CD4-positive, alpha-beta T cell treated with Interleukin-4 for 1 hour (primary cell): ENCODE data around the gene RAG1.
A peak's percentile ranks its signal among the peaks of the same experiment; 100 is the strongest.

Experiments
- DNase-seq, 2 donors: peaks; one replicate each; pipeline ENCODE4 v3.0.0-alpha.2; 2020 to 2022

The RAG1 gene

GRCh38 chr11:36591433-36591832 is 23.6 kb downstream of the RAG1 start:
- DNase-seq, result no peak

GRCh38 chr11:36594316-36594989 is 26.6 kb downstream of the RAG1 start, which contains the start of gene IFTAP:
Gene IFTAP, plus strand, starts transcription at chr11:36594502. Its CDS starts 15,602 bp downstream, at chr11:36610104.
- peak; percentile 22 to 42 for DNase-seq

- no peak for DNase-seq
Measured at GRCh38 chr11:36596880-36597279, 29.1 kb downstream of the RAG1 start.

GRCh38 chr11:36598051-36598450 is 30.2 kb downstream of the RAG1 start, which contains the start of gene RAG2:
Gene RAG2, minus strand, starts transcription at chr11:36598236. Its CDS starts 4,068 bp downstream, at chr11:36594168.
- no peak for DNase-seq

GRCh38 chr11:36600180-36600579 is 32.4 kb downstream of the RAG1 start:
- no peak for DNase-seq

- DNase-seq, result no peak
Measured at GRCh38 chr11:36601155-36601554, 33.3 kb downstream of the RAG1 start.

GRCh38 chr11:36602135-36602534 is 34.3 kb downstream of the RAG1 start:
- no peak for DNase-seq

- no peak for DNase-seq
Measured at GRCh38 chr11:36605221-36606216, 37.7 kb downstream of the RAG1 start.

GRCh38 chr11:36608491-36609199 is 40.8 kb downstream of the RAG1 start:
- DNase-seq, result no peak

- DNase-seq, result no peak
Measured at GRCh38 chr11:36609383-36609782, 41.6 kb downstream of the RAG1 start.

- DNase-seq, result no peak
Measured at GRCh38 chr11:36615826-36616225, 48.0 kb downstream of the RAG1 start.

- no peak for DNase-seq
Measured at GRCh38 chr11:36617543-36618362, 49.9 kb downstream of the RAG1 start.

GRCh38 chr11:36618363-36619047 is 50.7 kb downstream of the RAG1 start:
- no peak for DNase-seq

- DNase-seq, result no peak
Measured at GRCh38 chr11:36619502-36619901, 51.7 kb downstream of the RAG1 start.

- no peak for DNase-seq
Measured at GRCh38 chr11:36620246-36620645, 52.4 kb downstream of the RAG1 start.

- DNase-seq, result peak in 1 of 2 donors; percentile 16
Measured at GRCh38 chr11:36622431-36623136, 54.8 kb downstream of the RAG1 start.

GRCh38 chr11:36623494-36623893 is 55.7 kb downstream of the RAG1 start:
- DNase-seq, result no peak

GRCh38 chr11:36627006-36627405 is 59.2 kb downstream of the RAG1 start:
- DNase-seq, result no peak

GRCh38 chr11:36627471-36627870 is 59.7 kb downstream of the RAG1 start:
- DNase-seq, result no peak

GRCh38 chr11:36628141-36628540 is 60.3 kb downstream of the RAG1 start:
- DNase-seq, result no peak

GRCh38 chr11:36628765-36629244 is 61.0 kb downstream of the RAG1 start:
- no peak for DNase-seq
